ENCODE results near the gene TMEM62. TPM values are rescaled to one million over a fixed set of nuclear protein-coding genes. Genes with fewer than 3 reads are reported as not detected.

The TMEM62 gene
- total and polyA plus RNA-seq, 3 experiments from 2014 or later: 11.2 to 18.1 (median 13.2) TPM

DNA sequence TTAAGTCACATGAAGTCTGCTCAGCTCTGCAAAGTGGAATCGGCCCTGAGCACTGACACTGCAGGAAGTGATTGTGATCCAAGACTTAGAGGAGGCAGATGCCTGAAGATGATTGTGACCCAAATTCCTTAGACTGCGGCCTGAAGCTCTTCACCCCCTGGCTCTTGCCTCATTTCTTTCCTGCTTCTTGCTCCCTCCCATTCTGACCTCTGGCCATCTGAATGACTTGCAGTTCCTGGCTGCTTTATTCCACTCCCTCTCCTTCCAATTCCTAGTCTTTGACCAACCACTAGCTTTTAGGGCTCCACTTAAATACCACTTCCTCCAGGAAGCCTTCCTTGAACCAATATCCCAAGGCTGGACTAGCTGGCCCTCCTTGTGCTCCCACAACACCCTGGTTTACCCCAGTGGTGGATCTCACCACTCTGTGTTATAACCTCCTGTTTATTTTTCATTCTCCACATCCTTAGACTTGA is 97.3 kb downstream of the TMEM62 start:
- no peak for DNase-seq
- CTCF ChIA-PET: interaction anchor here (1.0 kb wide), 1 partner anchor 55 kb away, joined by 3 read pairs; no protein-coding TSS in a partner anchor
- POLR2A ChIA-PET: no interaction called here

DNA sequence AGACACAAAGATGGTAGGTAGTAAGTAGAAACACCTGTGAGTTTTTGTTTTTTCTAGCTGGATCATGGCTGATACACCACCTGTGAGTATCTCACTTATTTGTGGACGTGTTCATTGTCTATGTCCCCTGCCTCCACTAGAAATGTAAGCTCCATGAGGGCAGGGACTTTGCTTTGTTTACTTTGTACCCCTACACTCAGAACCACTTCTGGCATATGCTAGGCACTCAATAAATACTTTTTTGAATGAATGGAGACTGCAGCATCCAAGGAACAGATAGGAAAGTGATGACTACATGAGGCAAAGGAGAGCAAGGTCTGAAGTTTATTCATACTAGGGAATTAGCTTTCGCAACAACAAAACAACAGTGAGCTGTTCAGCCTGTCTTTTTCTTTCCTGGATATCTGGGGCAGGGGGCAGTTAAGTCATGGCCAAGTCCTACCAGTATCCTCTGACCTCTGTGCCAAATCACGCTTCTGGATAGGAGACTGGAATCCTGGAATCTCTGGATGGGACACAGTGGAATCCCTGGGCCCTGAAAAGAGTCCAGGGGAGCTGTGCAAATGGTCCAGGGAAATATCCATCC is 99.0 kb downstream of the TMEM62 start:
- Histone ChIP-seq H3K4me1 (ENCODE audit: insufficient read depth, low read length) (no peaks in the 10 kb centered on the region), H3K27ac (ENCODE audit: low read depth, low read length) (no peak overlapping the region), H3K4me3 (ENCODE audit: low read length) (no peak overlapping the region), H3K27me3 (ENCODE audit: insufficient read depth, low read length, poor library complexity, severe bottlenecking) (no peaks in the 10 kb centered on the region), H3K9me3 (ENCODE audit: low read length) (no peaks in the 10 kb centered on the region), H3K36me3 (ENCODE audit: insufficient read depth, low read length) (no peaks in the 10 kb centered on the region)
- DNase-seq: no peak
- no peaks in the 10 kb centered on the region for H3K9me3 Mint-ChIP-seq
- no peak overlapping the region for H3K27ac Mint-ChIP-seq
- H3K4me3 Mint-ChIP-seq: no peak overlapping the region
- H3K36me3 Mint-ChIP-seq: no peaks in the 10 kb centered on the region
- H3K4me1 Mint-ChIP-seq: no peaks in the 10 kb centered on the region
- CTCF ChIA-PET: interaction anchor here (0.9 to 1.3 kb wide), 2 partner anchors 9 to 53 kb away, joined by 3 to 4 read pairs; no protein-coding TSS in a partner anchor
- POLR2A ChIA-PET: no interaction called here
- peaks cover 14% of the 10 kb centered on the region in 2 donors for H3K27me3 Mint-ChIP-seq

More for the DNA sequence above, 97.3 kb downstream of the TMEM62 start:
- Mint-ChIP-seq H3K9me3 (no peaks in the 10 kb centered on the region), H3K4me1 (peaks cover under 1 to 4% (median 3%) of the 10 kb centered on the region in 3 donors), H3K4me3 (no peak overlapping the region), H3K27me3 (peaks cover 15 to 16% of the 10 kb centered on the region in 2 donors), H3K36me3 (no peaks in the 10 kb centered on the region), H3K27ac (peak overlapping the region in 1 of 8 donors; percentile 1)
- H3K27me3 ChIP-seq (ENCODE audit: insufficient read depth, low read length, poor library complexity, severe bottlenecking): no peaks in the 10 kb centered on the region
- H3K4me3 ChIP-seq (ENCODE audit: low read length): no peak overlapping the region
- no peaks in the 10 kb centered on the region for H3K4me1 ChIP-seq (ENCODE audit: insufficient read depth, low read length)
- H3K36me3 ChIP-seq (ENCODE audit: insufficient read depth, low read length): no peaks in the 10 kb centered on the region
- H3K27ac ChIP-seq (ENCODE audit: low read depth, low read length): peak overlapping the region; percentile 32
- H3K9me3 ChIP-seq (ENCODE audit: low read length): no peaks in the 10 kb centered on the region

Other genes with a start within 250 kb of the TMEM62 start
- 10 to 100 TPM in 1 of 2 experiments, 1 to 10 TPM in 1; 9.3 to 11.4 TPM for gene TTBK2, start 212.8 kb upstream of the TMEM62 start, total RNA-seq
- 11.1 TPM for gene TTBK2, start 212.8 kb upstream of the TMEM62 start, polyA plus RNA-seq
- 10 to 100 TPM; 28.6 to 29.7 TPM for gene UBR1, start 27.5 kb upstream of the TMEM62 start, total RNA-seq
- 15.4 TPM for gene UBR1, start 27.5 kb upstream of the TMEM62 start, polyA plus RNA-seq
- gene CCNDBP1, start 51.8 kb downstream of the TMEM62 start, total RNA-seq: 10 to 100 TPM; 61.8 to 63.2 TPM
- gene CCNDBP1, start 51.8 kb downstream of the TMEM62 start, polyA plus RNA-seq: 204 TPM
- gene EPB42, start 87.4 kb downstream of the TMEM62 start, total RNA-seq: not detected
- not detected for gene EPB42, start 87.4 kb downstream of the TMEM62 start, polyA plus RNA-seq
- under 1 TPM in 1 of 2 experiments, not detected in 1; 0.18 TPM for gene TGM5, start 133.3 kb downstream of the TMEM62 start, total RNA-seq
- not detected for gene TGM5, start 133.3 kb downstream of the TMEM62 start, polyA plus RNA-seq
- not detected for gene TGM7, start 168.7 kb downstream of the TMEM62 start, total RNA-seq
- gene TGM7, start 168.7 kb downstream of the TMEM62 start, polyA plus RNA-seq: not detected
- 10 to 100 TPM; 14.9 to 16.5 TPM for gene LCMT2, start 197.0 kb downstream of the TMEM62 start, total RNA-seq
- 4.4 TPM for gene LCMT2, start 197.0 kb downstream of the TMEM62 start, polyA plus RNA-seq
- gene ZSCAN29, start 237.5 kb downstream of the TMEM62 start, total RNA-seq: 10 to 100 TPM; 25.3 to 26.6 TPM
- 7.5 TPM for gene ZSCAN29, start 237.5 kb downstream of the TMEM62 start, polyA plus RNA-seq
- 10 to 100 TPM; 39.1 to 44.0 TPM for gene TUBGCP4, start 237.5 kb downstream of the TMEM62 start, total RNA-seq
- 11.3 TPM for gene TUBGCP4, start 237.5 kb downstream of the TMEM62 start, polyA plus RNA-seq

Measured in CD8-positive, alpha-beta memory T cell (primary cell).